Glutamatergic neuron (in vitro differentiated cells): ENCODE results near the gene CFAP57. TPM values are rescaled to one million over a fixed set of nuclear protein-coding genes. Genes with fewer than 3 reads are reported as not detected.
A peak's percentile ranks its signal among the peaks of the same experiment; 100 is the strongest.

Source experiments
- DNase-seq: peaks from one replicate; pipeline ENCODE4 v3.0.0; 2022
- H3K27ac Mint-ChIP-seq: one replicate; pipeline ENCODE4 v1.8.0; 2020; ENCODE audit warnings: mild to moderate bottlenecking, mixed read lengths, inconsistent platforms; ENCODE audit not compliant: unreplicated experiment
- H3K27me3 Mint-ChIP-seq: one replicate; pipeline ENCODE4 v1.8.0; 2020; ENCODE audit warnings: mild to moderate bottlenecking, moderate library complexity, mixed read lengths, inconsistent platforms; ENCODE audit not compliant: unreplicated experiment
- H3K36me3 Mint-ChIP-seq: one replicate; pipeline ENCODE4 v1.8.0; 2020; ENCODE audit warnings: mild to moderate bottlenecking, mixed read lengths, inconsistent platforms; ENCODE audit not compliant: unreplicated experiment
- H3K4me1 Mint-ChIP-seq: one replicate; pipeline ENCODE4 v1.8.0; 2020; ENCODE audit warnings: mild to moderate bottlenecking, low read depth, mixed read lengths, inconsistent platforms; ENCODE audit not compliant: unreplicated experiment
- H3K4me3 Mint-ChIP-seq: one replicate; pipeline ENCODE4 v1.8.0; 2020; ENCODE audit warnings: mild to moderate bottlenecking, mixed read lengths, inconsistent platforms; ENCODE audit not compliant: unreplicated experiment
- H3K9me3 Mint-ChIP-seq: one replicate; pipeline ENCODE4 v1.8.0; 2020; ENCODE audit warnings: mild to moderate bottlenecking, moderate library complexity, mixed read lengths, inconsistent platforms; ENCODE audit not compliant: unreplicated experiment
- CTCF ChIP-seq: fragments of 200-600 bp; sonication (generic); IDR thresholded peaks from one replicate; pipeline ENCODE4 v1.5.0; 2021; ENCODE audit not compliant: partially characterized antibody, unreplicated experiment
- total RNA-seq: library from RNA; stranded (reverse); fragmentation: NEBNext Ultra II Directional; extraction: Animal tissue kit (Norgen Biotek cat#: 25700); gene quantifications from one replicate; pipeline ENCODE4 v1.2.1, GENCODE V29; 2021; ENCODE audit not compliant: unreplicated experiment

The CFAP57 gene
- total RNA-seq, 1 donor from 2014 or later = 5.0 TPM

GRCh38 chr1:43284546-43285110, 112.5 kb downstream of the CFAP57 start:
- no peak overlapping the region for H3K27ac Mint-ChIP-seq
- peaks cover 7% of the 10 kb centered on the region for H3K4me1 Mint-ChIP-seq
- TF ChIP-seq CTCF = no peak
- H3K9me3 Mint-ChIP-seq = no peaks in the 10 kb centered on the region
- H3K4me3 Mint-ChIP-seq = no peak overlapping the region
- no peaks in the 10 kb centered on the region for H3K36me3 Mint-ChIP-seq
- peaks cover 12% of the 10 kb centered on the region for H3K27me3 Mint-ChIP-seq
- DNase-seq = no peak

- Mint-ChIP-seq H3K27ac (peak within 1 kb of the TSS; percentile 22), H3K36me3 (no peaks in the 10 kb centered on the region), H3K9me3 (no peaks in the 10 kb centered on the region), H3K27me3 (peaks cover 12% of the 10 kb centered on the region), H3K4me1 (peaks cover 7% of the 10 kb centered on the region), H3K4me3 (peak within 1 kb of the TSS; percentile 28)
- DNase-seq = no peak
- TF ChIP-seq CTCF = no peak
These were observed 113.3 kb downstream of the CFAP57 start, which contains the start of gene C1orf210 for GRCh38 chr1:43285269-43285990. Gene C1orf210, minus strand, starts transcription at chr1:43285581. Its CDS starts 2,311 bp downstream, at chr1:43283270.

- Mint-ChIP-seq H3K4me3 (peak overlapping the region; percentile 28), H3K9me3 (no peaks in the 10 kb centered on the region), H3K4me1 (peaks cover 7% of the 10 kb centered on the region), H3K27me3 (peaks cover 9% of the 10 kb centered on the region), H3K27ac (peak overlapping the region; percentile 22), H3K36me3 (no peaks in the 10 kb centered on the region)
- no peak for DNase-seq
- no peak for TF ChIP-seq CTCF
These were observed 114.0 kb downstream of the CFAP57 start for GRCh38 chr1:43286115-43286514.

GRCh38 chr1:43286533-43286932, 114.4 kb downstream of the CFAP57 start:
- Mint-ChIP-seq H3K4me3 (no peak overlapping the region), H3K4me1 (peaks cover 7% of the 10 kb centered on the region), H3K9me3 (no peaks in the 10 kb centered on the region), H3K27ac (no peak overlapping the region), H3K36me3 (no peaks in the 10 kb centered on the region), H3K27me3 (peaks cover 9% of the 10 kb centered on the region)
- no peak for DNase-seq
- no peak for TF ChIP-seq CTCF
